Astrocyte (in vitro differentiated cells and primary cell): ENCODE measurements around the gene S100A12. TPM values are rescaled to one million over a fixed set of nuclear protein-coding genes. Genes with fewer than 3 reads are reported as not detected.

ENCODE experiments used
- DNase-seq: peaks from one replicate; pipeline ENCODE4 v3.0.0-alpha.2; 2010; ENCODE audit warnings: low read depth
- FAIRE-seq: peaks from 2 replicates; lab custom pipeline; 2011; peaks lifted over from hg19 to GRCh38; lab: Jason Lieb, UNC
- H2AFZ ChIP-seq: 2 replicates; pipeline ENCODE4 v1.6.0; 2012; ENCODE audit warnings: low read depth, low read length, inconsistent platforms
- H3K27ac ChIP-seq: 2 replicates; pipeline ENCODE4 v1.5.1; 2011; ENCODE audit warnings: low read depth, low read length, inconsistent platforms
- H3K27me3 ChIP-seq: 2 replicates; pipeline ENCODE4 v1.6.0; 2011; ENCODE audit warnings: low read length, inconsistent platforms; ENCODE audit not compliant: insufficient read depth
- H3K36me3 ChIP-seq: 2 replicates; pipeline ENCODE4 v1.5.1; 2011; ENCODE audit warnings: low read length, inconsistent platforms; ENCODE audit not compliant: insufficient read depth
- H3K4me1 ChIP-seq: 2 replicates; pipeline ENCODE4 v1.5.1; 2011; ENCODE audit warnings: low read length, inconsistent platforms; ENCODE audit not compliant: insufficient read depth
- H3K4me2 ChIP-seq: 2 replicates; pipeline ENCODE4 v1.6.0; 2012; ENCODE audit warnings: low read length, inconsistent platforms
- H3K4me3 ChIP-seq: 2 replicates; pipeline ENCODE4 v1.5.1; 2011; ENCODE audit warnings: low read depth, mild to moderate bottlenecking, low read length, inconsistent platforms; ENCODE audit not compliant: insufficient read depth
- H3K79me2 ChIP-seq: 2 replicates; pipeline ENCODE4 v1.6.0; 2012; ENCODE audit warnings: mild to moderate bottlenecking, low read length, inconsistent platforms; ENCODE audit not compliant: insufficient read depth
- H3K9ac ChIP-seq: 2 replicates; pipeline ENCODE4 v1.6.0; 2012; ENCODE audit warnings: mild to moderate bottlenecking, low read length, inconsistent platforms
- H3K9me3 ChIP-seq: 2 replicates; pipeline ENCODE4 v1.5.1; 2012; ENCODE audit warnings: low read depth, mild to moderate bottlenecking, low read length, inconsistent platforms; ENCODE audit not compliant: insufficient read depth
- H4K20me1 ChIP-seq: 2 replicates; pipeline ENCODE4 v1.6.0; 2012; ENCODE audit warnings: low read length, inconsistent platforms; ENCODE audit not compliant: insufficient read depth
- H3K27ac Mint-ChIP-seq: one replicate; pipeline ENCODE4 v1.8.0; 2021; ENCODE audit warnings: mild to moderate bottlenecking, mixed read lengths; ENCODE audit not compliant: unreplicated experiment
- H3K27me3 Mint-ChIP-seq: one replicate; pipeline ENCODE4 v1.8.0; 2021; ENCODE audit warnings: low read depth, mixed read lengths; ENCODE audit not compliant: unreplicated experiment
- H3K36me3 Mint-ChIP-seq: one replicate; pipeline ENCODE4 v1.8.0; 2021; ENCODE audit warnings: low read depth, mixed read lengths; ENCODE audit not compliant: unreplicated experiment
- H3K4me1 Mint-ChIP-seq: one replicate; pipeline ENCODE4 v1.8.0; 2021; ENCODE audit warnings: low read depth, mixed read lengths; ENCODE audit not compliant: unreplicated experiment
- H3K4me3 Mint-ChIP-seq: one replicate; pipeline ENCODE4 v1.8.0; 2021; ENCODE audit warnings: mild to moderate bottlenecking, moderate library complexity, mixed read lengths; ENCODE audit not compliant: unreplicated experiment
- H3K9me3 Mint-ChIP-seq: one replicate; pipeline ENCODE4 v1.8.0; 2021; ENCODE audit warnings: mild to moderate bottlenecking, mixed read lengths; ENCODE audit not compliant: unreplicated experiment
- EZH2 ChIP-seq: IDR thresholded peaks from 2 replicates; pipeline ENCODE4 v1.6.1; 2012; ENCODE audit warnings: mild to moderate bottlenecking, low read length, inconsistent platforms; ENCODE audit not compliant: insufficient read depth
- total RNA-seq: library from RNA; stranded (reverse); gene quantifications from 2 replicates; pipeline ENCODE4 v1.2.1, GENCODE V29; 2021
- TF ChIP-seq, protein P1 (sequence below): IDR thresholded peaks from 2 replicates; pipeline ENCODE4 v1.5.1; 2011; ENCODE audit warnings: low read depth, mild to moderate bottlenecking, inconsistent platforms, low read length, moderate library complexity; ENCODE audit not compliant: insufficient read depth

The S100A12 gene
- total RNA-seq, 1 donor from 2014 or later, result not detected

GRCh38 chr1:153394391-153394790 lies 19.0 kb upstream of the S100A12 start:
- no peaks in the 10 kb centered on the region for H4K20me1 ChIP-seq
- H3K27me3 ChIP-seq, result no peaks in the 10 kb centered on the region
- no peak overlapping the region for H3K4me2 ChIP-seq
- H3K9me3 Mint-ChIP-seq, result no peaks in the 10 kb centered on the region
- H3K9ac ChIP-seq, result no peak overlapping the region
- H3K36me3 ChIP-seq, result no peaks in the 10 kb centered on the region
- FAIRE-seq (no peak), DNase-seq (no peak)
- H3K4me1 ChIP-seq, result no peaks in the 10 kb centered on the region
- TF ChIP-seq, protein P1, sequence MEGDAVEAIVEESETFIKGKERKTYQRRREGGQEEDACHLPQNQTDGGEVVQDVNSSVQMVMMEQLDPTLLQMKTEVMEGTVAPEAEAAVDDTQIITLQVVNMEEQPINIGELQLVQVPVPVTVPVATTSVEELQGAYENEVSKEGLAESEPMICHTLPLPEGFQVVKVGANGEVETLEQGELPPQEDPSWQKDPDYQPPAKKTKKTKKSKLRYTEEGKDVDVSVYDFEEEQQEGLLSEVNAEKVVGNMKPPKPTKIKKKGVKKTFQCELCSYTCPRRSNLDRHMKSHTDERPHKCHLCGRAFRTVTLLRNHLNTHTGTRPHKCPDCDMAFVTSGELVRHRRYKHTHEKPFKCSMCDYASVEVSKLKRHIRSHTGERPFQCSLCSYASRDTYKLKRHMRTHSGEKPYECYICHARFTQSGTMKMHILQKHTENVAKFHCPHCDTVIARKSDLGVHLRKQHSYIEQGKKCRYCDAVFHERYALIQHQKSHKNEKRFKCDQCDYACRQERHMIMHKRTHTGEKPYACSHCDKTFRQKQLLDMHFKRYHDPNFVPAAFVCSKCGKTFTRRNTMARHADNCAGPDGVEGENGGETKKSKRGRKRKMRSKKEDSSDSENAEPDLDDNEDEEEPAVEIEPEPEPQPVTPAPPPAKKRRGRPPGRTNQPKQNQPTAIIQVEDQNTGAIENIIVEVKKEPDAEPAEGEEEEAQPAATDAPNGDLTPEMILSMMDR, result no peak
- no peak for TF ChIP-seq EZH2
- H3K4me1 Mint-ChIP-seq, result no peaks in the 10 kb centered on the region
- peaks cover 72% of the 10 kb centered on the region for H3K27me3 Mint-ChIP-seq
- no peak overlapping the region for H3K27ac ChIP-seq
- H3K9me3 ChIP-seq, result no peaks in the 10 kb centered on the region
- H3K4me3 Mint-ChIP-seq, result no peak overlapping the region
- H3K4me3 ChIP-seq, result no peak overlapping the region
- no peaks in the 10 kb centered on the region for H3K79me2 ChIP-seq
- no peaks in the 10 kb centered on the region for H3K36me3 Mint-ChIP-seq
- no peak overlapping the region for H3K27ac Mint-ChIP-seq
- H2AFZ ChIP-seq, result no peak overlapping the region

DNA sequence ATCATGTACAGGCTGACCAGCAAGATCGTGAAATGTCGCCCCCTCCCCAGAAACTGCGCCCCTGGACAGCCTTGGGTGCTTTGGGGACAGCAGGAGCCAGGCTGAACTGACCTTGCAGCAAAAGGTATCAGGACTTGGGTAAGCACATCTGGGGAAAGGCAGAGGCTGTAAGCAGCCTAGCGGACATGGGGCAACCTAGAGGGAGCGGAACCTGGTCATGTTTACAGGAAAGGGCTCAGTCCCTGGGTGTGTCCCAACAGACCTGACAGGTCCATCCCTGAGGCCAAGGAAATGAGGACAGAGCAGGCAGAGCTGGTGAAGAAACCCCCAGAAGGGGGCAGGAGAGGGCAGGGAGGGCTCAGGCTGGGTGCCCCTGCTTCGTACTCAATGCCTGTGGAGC lies 18.5 kb upstream of the S100A12 start:
- Histone ChIP-seq H3K36me3 (no peaks in the 10 kb centered on the region), H3K4me3 (no peak overlapping the region), H4K20me1 (no peaks in the 10 kb centered on the region), H2AFZ (no peak overlapping the region), H3K4me2 (no peak overlapping the region), H3K27ac (no peak overlapping the region), H3K9me3 (no peaks in the 10 kb centered on the region), H3K9ac (no peak overlapping the region), H3K27me3 (no peaks in the 10 kb centered on the region), H3K4me1 (no peaks in the 10 kb centered on the region), H3K79me2 (no peaks in the 10 kb centered on the region)
- Mint-ChIP-seq H3K27me3 (peaks cover 70% of the 10 kb centered on the region), H3K9me3 (no peaks in the 10 kb centered on the region), H3K4me3 (no peak overlapping the region), H3K4me1 (no peaks in the 10 kb centered on the region), H3K27ac (no peak overlapping the region), H3K36me3 (no peaks in the 10 kb centered on the region)
- DNase-seq, result no peak
- FAIRE-seq, result no peak
- TF ChIP-seq, protein P1, result no peak
- TF ChIP-seq EZH2, result no peak

GRCh38 chr1:153392822-153393221 lies 17.4 kb upstream of the S100A12 start:
- no peak overlapping the region for H3K9ac ChIP-seq
- no peaks in the 10 kb centered on the region for H3K36me3 Mint-ChIP-seq
- FAIRE-seq (no peak), DNase-seq (no peak)
- H4K20me1 ChIP-seq, result no peaks in the 10 kb centered on the region
- no peak overlapping the region for H3K4me3 ChIP-seq
- H3K36me3 ChIP-seq, result no peaks in the 10 kb centered on the region
- H3K27me3 Mint-ChIP-seq, result peaks cover 66% of the 10 kb centered on the region
- H2AFZ ChIP-seq, result no peak overlapping the region
- no peaks in the 10 kb centered on the region for H3K9me3 ChIP-seq
- H3K27ac Mint-ChIP-seq, result no peak overlapping the region
- H3K4me2 ChIP-seq, result no peak overlapping the region
- no peaks in the 10 kb centered on the region for H3K4me1 ChIP-seq
- no peaks in the 10 kb centered on the region for H3K9me3 Mint-ChIP-seq
- H3K79me2 ChIP-seq, result no peaks in the 10 kb centered on the region
- no peak overlapping the region for H3K4me3 Mint-ChIP-seq
- no peaks in the 10 kb centered on the region for H3K27me3 ChIP-seq
- TF ChIP-seq EZH2, result no peak
- TF ChIP-seq, protein P1, result no peak
- H3K4me1 Mint-ChIP-seq, result no peaks in the 10 kb centered on the region
- H3K27ac ChIP-seq, result no peak overlapping the region
